ENCODE results near the gene HCRTR2.
"Not testable (repeated sequence)": the region's sequence is repeated elsewhere in the genome, so short reads cannot be mapped to it uniquely, and the experiment has no call there.

Gene HCRTR2

GRCh38 chr6:55184782-55185530, 10.6 kb downstream of the HCRTR2 start:
- H3K36me3 Mint-ChIP-seq = no peaks in the 10 kb centered on the region
- H3K27ac Mint-ChIP-seq = no peak overlapping the region
- no peaks in the 10 kb centered on the region for H3K4me1 Mint-ChIP-seq
- no peak overlapping the region for H3K4me3 Mint-ChIP-seq
- H3K27me3 Mint-ChIP-seq = no peaks in the 10 kb centered on the region
- no peak for ATAC-seq
- peaks cover 4% of the 10 kb centered on the region for H3K9me3 Mint-ChIP-seq

- no peak overlapping the region for H3K27ac Mint-ChIP-seq
- H3K4me1 Mint-ChIP-seq = no peaks in the 10 kb centered on the region
- no peaks in the 10 kb centered on the region for H3K9me3 Mint-ChIP-seq
- no peaks in the 10 kb centered on the region for H3K36me3 Mint-ChIP-seq
- H3K27me3 Mint-ChIP-seq = no peaks in the 10 kb centered on the region
- H3K4me3 Mint-ChIP-seq = no peak overlapping the region
- ATAC-seq = no peak
Observed at GRCh38 chr6:55198715-55199114, 24.4 kb downstream of the HCRTR2 start.

DNA sequence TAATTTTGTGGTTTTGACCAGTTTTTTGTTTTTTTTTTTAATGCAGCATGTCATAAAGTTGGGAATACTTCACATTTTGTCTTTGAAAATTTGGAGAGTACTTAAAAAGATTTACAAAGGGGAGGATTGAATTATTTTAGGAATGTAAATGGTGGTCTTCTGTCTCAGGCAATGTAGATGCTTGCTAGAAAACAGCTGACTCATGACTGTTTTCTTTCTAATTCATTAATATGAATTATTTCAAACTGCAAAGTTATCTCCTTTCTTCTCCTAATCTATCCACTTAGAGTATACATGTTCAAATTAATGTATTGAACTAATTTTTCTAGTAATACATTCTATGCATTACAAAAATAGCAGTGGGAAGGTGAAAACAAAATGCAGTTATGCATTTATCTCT, 24.9 kb downstream of the HCRTR2 start:
- no peaks in the 10 kb centered on the region for H3K27me3 Mint-ChIP-seq

DNA sequence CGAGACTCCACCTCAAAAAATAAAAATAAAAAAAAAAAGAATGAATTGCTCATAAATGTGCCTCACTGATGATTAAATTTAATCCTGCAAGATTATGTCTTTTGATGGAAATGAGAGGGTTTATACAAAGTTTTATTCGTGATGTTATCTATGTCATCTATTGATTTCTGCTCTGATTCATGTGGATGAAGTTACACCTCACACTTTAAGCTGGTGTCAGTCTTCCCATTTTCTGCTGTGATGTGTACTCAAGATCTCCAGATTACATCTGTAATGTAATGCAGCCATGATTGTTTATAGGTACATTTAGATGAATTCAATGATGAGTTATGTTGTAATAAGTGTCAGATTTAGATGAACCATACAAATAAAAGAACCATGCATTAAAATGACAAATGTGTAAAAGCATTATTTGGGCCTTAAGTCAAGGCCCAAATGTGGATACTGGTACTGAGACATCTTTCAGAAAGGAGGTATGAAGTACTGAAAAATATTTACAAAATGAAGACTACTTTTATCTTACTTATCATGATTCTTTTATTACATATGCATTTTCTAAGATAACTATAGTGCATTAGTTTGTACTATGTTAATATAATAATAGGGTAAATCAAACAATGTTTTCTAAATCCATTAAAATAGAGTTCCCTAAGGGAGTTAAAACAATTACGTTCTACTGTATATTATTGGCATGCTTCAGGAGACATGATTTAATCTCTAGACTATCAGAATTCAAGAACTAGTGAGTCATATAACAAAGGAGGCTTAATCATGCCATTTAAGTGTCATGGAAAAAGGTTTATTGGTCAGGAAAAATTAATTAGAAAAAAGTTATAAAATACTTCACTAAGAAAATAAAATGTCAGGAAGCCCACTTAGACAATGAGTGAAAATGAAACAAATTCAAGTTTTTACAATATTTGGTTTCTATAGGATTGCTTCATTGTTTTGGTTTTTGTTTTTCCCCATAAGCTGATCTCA, 34.5 kb downstream of the HCRTR2 start:
- H3K4me3 Mint-ChIP-seq = no peak overlapping the region
- no peaks in the 10 kb centered on the region for H3K27me3 Mint-ChIP-seq
- peaks cover 10% of the 10 kb centered on the region for H3K9me3 Mint-ChIP-seq
- H3K4me1 Mint-ChIP-seq = no peaks in the 10 kb centered on the region
- no peaks in the 10 kb centered on the region for H3K36me3 Mint-ChIP-seq
- H3K27ac Mint-ChIP-seq = no peak overlapping the region
- ATAC-seq = no peak

More for the DNA sequence above, 24.9 kb downstream of the HCRTR2 start:
- H3K4me1 Mint-ChIP-seq = no peaks in the 10 kb centered on the region
- ATAC-seq = no peak
- H3K4me3 Mint-ChIP-seq = no peak overlapping the region
- H3K36me3 Mint-ChIP-seq = no peaks in the 10 kb centered on the region
- no peak overlapping the region for H3K27ac Mint-ChIP-seq
- peaks cover 1% of the 10 kb centered on the region for H3K9me3 Mint-ChIP-seq

DNA sequence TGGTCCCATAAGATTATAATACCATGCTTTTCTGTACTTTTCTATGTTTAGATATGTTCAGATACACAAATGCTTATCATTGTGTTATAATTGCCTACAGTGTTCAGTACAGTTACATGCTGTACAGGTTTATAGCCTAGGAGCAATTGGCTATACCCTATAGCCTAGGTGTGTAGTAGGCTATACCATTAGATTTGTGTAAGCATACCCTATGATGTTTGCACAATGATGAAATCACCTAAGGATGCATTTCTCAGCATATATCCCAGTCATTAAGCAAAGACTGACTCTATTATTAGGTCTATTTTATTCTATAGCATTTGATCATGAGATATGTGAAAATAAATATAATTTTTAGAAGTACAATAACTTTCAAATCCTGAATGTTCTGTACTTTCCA, 36.6 kb downstream of the HCRTR2 start:
- H3K9me3 Mint-ChIP-seq = peaks cover 7% of the 10 kb centered on the region

DNA sequence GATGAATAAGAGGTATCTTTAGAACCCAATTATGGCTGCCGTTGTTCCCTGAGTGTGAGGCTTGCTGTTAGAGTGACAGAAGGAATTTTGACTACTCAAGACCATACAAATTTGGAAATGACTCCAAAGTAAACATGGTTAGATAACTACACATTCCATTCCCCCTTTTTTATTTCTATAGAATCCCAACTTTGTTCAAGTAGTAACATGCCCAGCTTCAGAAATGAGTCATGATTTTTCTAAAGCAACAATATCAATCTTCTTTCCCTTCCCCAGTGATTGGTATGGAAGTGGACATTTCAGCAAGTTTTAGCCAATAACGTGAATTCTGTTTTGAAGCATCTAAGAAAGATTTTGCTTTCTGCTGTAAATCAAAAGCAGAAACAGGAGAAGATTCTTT, 37.8 kb downstream of the HCRTR2 start:
- no peaks in the 10 kb centered on the region for H3K27me3 Mint-ChIP-seq
- no peaks in the 10 kb centered on the region for H3K4me1 Mint-ChIP-seq
- H3K9me3 Mint-ChIP-seq = peaks cover 10% of the 10 kb centered on the region
- ATAC-seq = no peak
- H3K27ac Mint-ChIP-seq = no peak overlapping the region
- no peaks in the 10 kb centered on the region for H3K36me3 Mint-ChIP-seq
- H3K4me3 Mint-ChIP-seq = no peak overlapping the region

More for the DNA sequence above, 36.6 kb downstream of the HCRTR2 start:
- no peak for ATAC-seq
- H3K27ac Mint-ChIP-seq = no peak overlapping the region
- no peak overlapping the region for H3K4me3 Mint-ChIP-seq
- H3K36me3 Mint-ChIP-seq = no peaks in the 10 kb centered on the region
- H3K27me3 Mint-ChIP-seq = no peaks in the 10 kb centered on the region
- H3K4me1 Mint-ChIP-seq = no peaks in the 10 kb centered on the region

DNA sequence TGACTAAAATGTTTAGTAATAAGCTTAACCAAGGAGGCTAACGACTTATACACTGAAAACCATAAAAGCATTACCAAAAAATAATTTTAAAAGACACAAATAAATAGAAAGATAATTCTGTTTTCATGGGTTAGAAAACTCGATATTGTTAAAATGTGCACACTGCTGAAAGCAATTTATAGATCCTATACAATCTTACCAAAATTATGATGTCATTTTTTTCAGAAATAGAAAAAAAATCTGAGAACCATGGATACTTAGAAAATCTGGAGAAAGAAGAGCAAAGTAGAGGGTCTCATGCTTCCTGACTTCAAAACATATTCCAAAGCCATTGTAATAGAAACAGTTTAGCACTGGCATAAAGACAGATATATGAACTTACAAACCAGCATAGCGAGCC, 46.6 kb downstream of the HCRTR2 start:
- no peaks in the 10 kb centered on the region for H3K4me1 Mint-ChIP-seq
- H3K36me3 Mint-ChIP-seq = no peaks in the 10 kb centered on the region
- no peak for ATAC-seq
- peaks cover 11% of the 10 kb centered on the region for H3K9me3 Mint-ChIP-seq
- H3K27me3 Mint-ChIP-seq = no peaks in the 10 kb centered on the region
- no peak overlapping the region for H3K4me3 Mint-ChIP-seq
- no peak overlapping the region for H3K27ac Mint-ChIP-seq

- Mint-ChIP-seq H3K27me3 (no peaks in the 10 kb centered on the region), H3K27ac (no peak overlapping the region), H3K4me3 (no peak overlapping the region), H3K36me3 (no peaks in the 10 kb centered on the region), H3K4me1 (no peaks in the 10 kb centered on the region), H3K9me3 (peaks cover 13% of the 10 kb centered on the region)
- no peak for ATAC-seq
Observed at GRCh38 chr6:55227862-55228261, 53.5 kb downstream of the HCRTR2 start.

- Mint-ChIP-seq H3K9me3 (peaks cover 7% of the 10 kb centered on the region), H3K27ac (no peak overlapping the region), H3K4me1 (no peaks in the 10 kb centered on the region), H3K36me3 (no peaks in the 10 kb centered on the region), H3K27me3 (no peaks in the 10 kb centered on the region), H3K4me3 (no peak overlapping the region)
- no peak for ATAC-seq
Observed at GRCh38 chr6:55239099-55239498, 64.8 kb downstream of the HCRTR2 start.

GRCh38 chr6:55240975-55241605, 66.8 kb downstream of the HCRTR2 start:
- not testable (repeated sequence) for H3K36me3 Mint-ChIP-seq, ATAC-seq, H3K4me1 Mint-ChIP-seq, H3K27ac Mint-ChIP-seq, H3K9me3 Mint-ChIP-seq, H3K4me3 Mint-ChIP-seq, H3K27me3 Mint-ChIP-seq

- no peak overlapping the region for H3K4me3 Mint-ChIP-seq
- H3K27me3 Mint-ChIP-seq = no peaks in the 10 kb centered on the region
- H3K4me1 Mint-ChIP-seq = no peaks in the 10 kb centered on the region
- H3K9me3 Mint-ChIP-seq = peaks cover 6% of the 10 kb centered on the region
- H3K27ac Mint-ChIP-seq = no peak overlapping the region
- ATAC-seq = no peak
- no peaks in the 10 kb centered on the region for H3K36me3 Mint-ChIP-seq
Observed at GRCh38 chr6:55250400-55250799, 76.1 kb downstream of the HCRTR2 start.

DNA sequence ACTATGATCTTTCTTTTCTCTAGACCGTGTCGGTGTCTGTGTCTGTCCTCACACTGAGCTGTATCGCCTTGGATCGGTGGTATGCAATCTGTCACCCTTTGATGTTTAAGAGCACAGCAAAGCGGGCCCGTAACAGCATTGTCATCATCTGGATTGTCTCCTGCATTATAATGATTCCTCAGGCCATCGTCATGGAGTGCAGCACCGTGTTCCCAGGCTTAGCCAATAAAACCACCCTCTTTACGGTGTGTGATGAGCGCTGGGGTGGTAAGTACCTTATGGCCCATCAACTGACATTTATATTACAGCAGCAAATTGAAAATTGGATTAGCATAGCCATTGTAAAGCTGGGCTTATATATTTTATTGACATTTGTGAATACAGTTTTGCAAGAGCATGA, 80.8 kb downstream of the HCRTR2 start:
- H3K9me3 Mint-ChIP-seq = peaks cover 6% of the 10 kb centered on the region
- H3K4me1 Mint-ChIP-seq = no peaks in the 10 kb centered on the region
- no peak for ATAC-seq
- H3K27me3 Mint-ChIP-seq = no peaks in the 10 kb centered on the region
- H3K4me3 Mint-ChIP-seq = no peak overlapping the region
- no peaks in the 10 kb centered on the region for H3K36me3 Mint-ChIP-seq
- no peak overlapping the region for H3K27ac Mint-ChIP-seq

GRCh38 chr6:55260181-55260580, 85.9 kb downstream of the HCRTR2 start:
- Mint-ChIP-seq H3K9me3 (no peaks in the 10 kb centered on the region), H3K27ac (no peak overlapping the region), H3K4me1 (no peaks in the 10 kb centered on the region), H3K4me3 (no peak overlapping the region), H3K27me3 (no peaks in the 10 kb centered on the region), H3K36me3 (no peaks in the 10 kb centered on the region)
- ATAC-seq = no peak

GRCh38 chr6:55265409-55266114, 91.2 kb downstream of the HCRTR2 start:
- Mint-ChIP-seq H3K4me3 (no peak overlapping the region), H3K4me1 (no peaks in the 10 kb centered on the region), H3K36me3 (no peaks in the 10 kb centered on the region), H3K27me3 (no peaks in the 10 kb centered on the region), H3K27ac (no peak overlapping the region), H3K9me3 (peaks cover 2% of the 10 kb centered on the region)
- ATAC-seq = no peak

GRCh38 chr6:55266896-55267295, 92.6 kb downstream of the HCRTR2 start:
- peaks cover 2% of the 10 kb centered on the region for H3K9me3 Mint-ChIP-seq
- H3K4me1 Mint-ChIP-seq = no peaks in the 10 kb centered on the region
- no peak overlapping the region for H3K27ac Mint-ChIP-seq

More at GRCh38 chr6:55266896-55267295, 92.6 kb downstream of the HCRTR2 start:
- no peak for ATAC-seq
- Mint-ChIP-seq H3K4me3 (no peak overlapping the region), H3K27me3 (no peaks in the 10 kb centered on the region), H3K36me3 (no peaks in the 10 kb centered on the region)

All from stimulated activated memory B cell treated with anti-CD40 and anti-IgM and Interleukin-4, amounts not matched to agents 10 μg/mL and 1 μg/mL and 100 μg/mL, for 72 hours (primary cell).